Ovary (tissue), 3 donors: ENCODE results near the gene CSTA.

Experiments
- CTCF ChIP-seq, 3 donors: fragments of 450-650 bp in 2 of 3; fragments of 200-600 bp in 1 of 3; IDR thresholded peaks; one replicate each; pipeline versions ENCODE4 v1.5.1 to v1.8.0; 2016 to 2022; ENCODE audit warnings: antibody characterized with exemption in 3 of 3, mild to moderate bottlenecking in 1 of 3
- POLR2A ChIP-seq: fragments of 450-650 bp; IDR thresholded peaks from one replicate; pipeline ENCODE4 v1.6.1; 2017; ENCODE audit warnings: antibody characterized with exemption, mild to moderate bottlenecking, moderate library complexity
- donor health status: DM: no; HTN: no; CAD: no.

GRCh38 chr3:122342803-122343202 is 17.8 kb downstream of the CSTA start:
- TF ChIP-seq POLR2A: no peak
- TF ChIP-seq CTCF (IDR thresholded peaks at IDR 0.05): no peak
